Measurements from ENCODE around the gene FKBP5. TPM values are rescaled to one million over a fixed set of nuclear protein-coding genes. Genes with fewer than 3 reads are reported as not detected.
A peak's percentile ranks its signal among the peaks of the same experiment; 100 is the strongest.

The FKBP5 gene
- total RNA-seq, 1 experiment from 2014 or later = 12.4 TPM

DNA sequence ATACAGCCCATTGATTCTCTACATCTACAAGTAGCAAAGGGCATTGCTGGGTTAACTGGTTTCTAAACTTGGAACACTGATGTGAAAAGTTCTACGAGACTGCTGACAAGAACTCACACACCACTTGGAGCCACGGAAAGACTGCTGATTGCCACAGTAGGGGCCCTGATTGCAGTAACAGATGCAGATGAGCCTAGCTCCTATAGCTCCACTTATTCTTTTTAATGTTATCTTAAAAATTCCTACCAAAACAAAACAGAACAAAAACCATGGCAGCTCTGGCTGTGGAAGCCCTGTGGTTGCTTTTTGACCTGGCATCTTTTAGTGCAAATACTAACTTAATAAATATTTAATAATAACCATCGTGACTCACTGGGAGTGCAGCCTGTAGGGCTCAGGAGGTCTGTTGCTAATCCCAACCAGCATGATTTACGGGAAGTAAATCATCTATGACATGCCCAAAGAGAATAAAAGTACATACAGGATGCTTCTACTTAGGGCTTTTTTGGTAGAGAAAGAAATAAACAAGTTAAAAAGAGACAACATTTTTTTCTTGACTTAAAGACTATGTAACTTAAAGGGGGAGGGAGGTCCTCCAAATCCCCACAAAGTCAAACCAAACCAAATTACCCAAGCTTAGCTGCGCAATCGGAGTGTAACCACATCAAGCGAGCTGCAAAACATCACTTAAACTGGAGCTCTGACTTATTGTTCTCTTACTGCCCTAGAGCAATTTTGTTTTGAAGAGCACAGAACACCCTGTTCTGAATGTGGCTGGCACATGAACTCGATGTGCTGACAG is 87.2 kb downstream of the FKBP5 start:
- no peaks in the 10 kb centered on the region for H3K9me3 ChIP-seq (ENCODE audit: low read length)
- peak overlapping the region; percentile 70 for H3K4me2 ChIP-seq (ENCODE audit: low read length)
- peaks cover 62% of the 10 kb centered on the region for H3K4me1 ChIP-seq (ENCODE audit: insufficient read depth, low read length)
- no peaks in the 10 kb centered on the region for H3K27me3 ChIP-seq (ENCODE audit: low read length)
- no peaks in the 10 kb centered on the region for H4K20me1 ChIP-seq (ENCODE audit: low read length)
- peak; percentile 88 for DNase-seq
- CTCF ChIA-PET = interaction anchor here (1.4 to 1.5 kb wide), 2 partner anchors 23 to 135 kb away, joined by 5 read pairs; no protein-coding TSS in a partner anchor
- no peaks in the 10 kb centered on the region for H3K79me2 ChIP-seq (ENCODE audit: low read length)
- no peaks in the 10 kb centered on the region for H3K9me2 ChIP-seq (replicated peaks; ENCODE audit: low read length)
- peak; percentile 72 for ATAC-seq
- POLR2A ChIA-PET (ENCODE audit: unreplicated experiment) = interaction anchor here (0.5 to 0.7 kb wide), 3 partner anchors 11 to 174 kb away, joined by 3 to 4 read pairs (median 3); no protein-coding TSS in a partner anchor
- BruUV-seq (replicated peaks) = no TSS peak
- no peaks in the 10 kb centered on the region for H3K36me3 ChIP-seq (ENCODE audit: low read depth, low read length)
- H2AFZ ChIP-seq (ENCODE audit: low read length) = peak overlapping the region; percentile 8; the same call in 1 of the 2 replicates
- H3K4me3 ChIP-seq (ENCODE audit: low read length) = peak overlapping the region; percentile 50
- H3K9ac ChIP-seq (ENCODE audit: low read length) = peak overlapping the region; percentile 41
- H3F3A ChIP-seq (ENCODE audit: low read length, unreplicated experiment) = peaks cover 5% of the 10 kb centered on the region
- TF ChIP-seq EZH2 (IDR thresholded peaks at IDR 0.05; ENCODE audit: low read length, unreplicated experiment) (no peak), CTCF (conservative IDR thresholded peaks at IDR 0.05; ENCODE audit: low read depth, low read length) (no peak), EZH2phosphoT487 (IDR thresholded peaks at IDR 0.05; ENCODE audit: borderline replicate concordance, low read length) (no peak)
- H3K27ac ChIP-seq (ENCODE audit: low read length) = peak overlapping the region; percentile 79
- intact Hi-C loops (cut with micrococcal nuclease) = loop anchor here (2.0 kb wide), 1 partner anchor 17 kb away; no protein-coding TSS in a partner anchor

DNA sequence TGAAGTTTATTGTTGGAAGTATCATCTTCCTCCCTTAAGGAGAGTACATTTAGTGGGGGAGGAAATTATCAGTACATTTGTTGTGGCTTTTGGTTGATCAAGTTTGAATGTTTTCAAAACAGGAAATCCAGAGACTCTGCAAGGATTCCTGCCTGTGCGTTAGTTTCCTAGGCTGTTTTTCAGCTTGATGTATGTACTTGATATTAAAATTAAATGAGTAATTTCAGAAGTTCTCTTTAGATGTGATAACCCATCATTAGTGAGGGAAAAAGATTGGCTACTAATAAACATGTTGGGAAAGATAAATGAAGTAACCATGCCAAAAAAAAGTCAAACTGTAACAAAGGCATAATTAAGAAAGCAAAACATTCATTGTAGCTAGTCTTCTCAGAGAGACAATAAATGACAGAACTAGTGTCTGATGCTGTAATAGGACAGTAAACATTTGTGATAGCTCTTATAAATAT is 88.0 kb downstream of the FKBP5 start:
- no TSS peak for BruUV-seq (replicated peaks)
- Histone ChIP-seq H3K9ac (ENCODE audit: low read length) (peak overlapping the region; percentile 39; the same call in 1 of the 2 replicates), H3F3A (ENCODE audit: low read length, unreplicated experiment) (peaks cover 9% of the 10 kb centered on the region), H3K9me2 (replicated peaks; ENCODE audit: low read length) (no peaks in the 10 kb centered on the region), H3K9me3 (ENCODE audit: low read length) (no peaks in the 10 kb centered on the region), H2AFZ (ENCODE audit: low read length) (no peak overlapping the region), H3K4me2 (ENCODE audit: low read length) (peak overlapping the region; percentile 70), H3K36me3 (ENCODE audit: low read depth, low read length) (no peaks in the 10 kb centered on the region), H3K27ac (ENCODE audit: low read length) (peak overlapping the region; percentile 79), H3K4me3 (ENCODE audit: low read length) (peak overlapping the region; percentile 50; the same call in 1 of the 2 replicates), H3K27me3 (ENCODE audit: low read length) (no peaks in the 10 kb centered on the region), H3K79me2 (ENCODE audit: low read length) (no peaks in the 10 kb centered on the region), H4K20me1 (ENCODE audit: low read length) (no peaks in the 10 kb centered on the region), H3K4me1 (ENCODE audit: insufficient read depth, low read length) (peaks cover 66% of the 10 kb centered on the region)
- DNase-seq (no peak), ATAC-seq (no peak)
- no peak for TF ChIP-seq EZH2phosphoT487 (IDR thresholded peaks at IDR 0.05; ENCODE audit: borderline replicate concordance, low read length)
- TF ChIP-seq CTCF (conservative IDR thresholded peaks at IDR 0.05; ENCODE audit: low read depth, low read length) = no peak
- TF ChIP-seq EZH2 (IDR thresholded peaks at IDR 0.05; ENCODE audit: low read length, unreplicated experiment) = no peak
- POLR2A ChIA-PET (ENCODE audit: unreplicated experiment) = interaction anchor here (0.5 to 0.7 kb wide), 2 partner anchors 10 to 173 kb away, joined by 3 to 4 read pairs; no protein-coding TSS in a partner anchor
- CTCF ChIA-PET = interaction anchor here (1.4 to 1.5 kb wide), 2 partner anchors 23 to 136 kb away, joined by 5 read pairs; no protein-coding TSS in a partner anchor
- intact Hi-C loops (cut with micrococcal nuclease) = no loop called here

All from PC-3 (cell line).